GM12878 (cell line): Measurements from ENCODE around the gene SLC26A11. TPM values are rescaled to one million over a fixed set of nuclear protein-coding genes. Genes with fewer than 3 reads are reported as not detected.
A peak's percentile ranks its signal among the peaks of the same experiment; 100 is the strongest.

Experiments
- ATAC-seq: fragments of 200-7000 bp; cut with Tn5 transposase; 3 replicates; pipeline ENCODE4 v1.9.1; 2020; ENCODE audit warnings: mild to moderate bottlenecking, moderate library complexity
- BruUV-seq: library from RNA; stranded (reverse); fragments of 400-500 nt; replicated peaks from 2 replicates; lab custom pipeline; 2021; lab: Mats Ljungman, UMichigan
- CTCF ChIA-PET: fragments of 300-600 bp; sonication (Branson Sonifier 250); formaldehyde crosslinking; extraction: SDS; loops from one replicate; lab custom pipeline; 2021; ENCODE audit warnings: inconsistent platforms; lab: Yijun Ruan, JAX
- POLR2A ChIA-PET: fragments of 350-600 bp; formaldehyde crosslinking; extraction: SDS; loops from one replicate; lab custom pipeline; 2021; ENCODE audit warnings: inconsistent platforms; lab: Charles Lee
- RAD21 ChIA-PET: fragments of 300-600 bp; sonication (Branson Sonifier 250); formaldehyde crosslinking; loops from one replicate; lab custom pipeline; 2023; ENCODE audit warnings: antibody characterized with exemption; ENCODE audit not compliant: unreplicated experiment; lab: Charles Lee
- SMC1A ChIA-PET: fragments of 300-600 bp; sonication (Branson Sonifier 250); formaldehyde crosslinking; loops from one replicate; lab custom pipeline; 2023; ENCODE audit not compliant: unreplicated experiment, uncharacterized antibody; lab: Charles Lee
- DNase-seq: peaks from one replicate; pipeline ENCODE4 v3.0.0-alpha.2; 2011; ENCODE audit warnings: low read depth, low spot score
- FAIRE-seq: peaks from 3 replicates; lab custom pipeline; 2011; peaks lifted over from hg19 to GRCh38; lab: Jason Lieb, UNC
- H2AFZ ChIP-seq: 2 replicates; pipeline ENCODE4 v1.6.0; 2011; ENCODE audit warnings: low read depth, low read length, control low read depth; ENCODE audit not compliant: control insufficient read depth
- H3K27ac ChIP-seq: 2 replicates; pipeline ENCODE4 v1.5.1; 2011; ENCODE audit warnings: control low read depth; ENCODE audit not compliant: control insufficient read depth, insufficient read depth
- H3K27me3 ChIP-seq, 2 experiments: replicated peaks in 1 of 2; 2 replicates each; pipeline versions ENCODE4 v1.6.0 to v1.6.1; 2011; ENCODE audit warnings: low read length in 1 of 2; ENCODE audit not compliant: control insufficient read depth in 2 of 2, insufficient read depth in 2 of 2
- H3K36me3 ChIP-seq, 2 experiments: 2 replicates each; pipeline ENCODE4 v1.5.1; 2011; ENCODE audit warnings: low read length in 1 of 2; ENCODE audit not compliant: control insufficient read depth in 2 of 2, insufficient read depth in 2 of 2
- H3K4me1 ChIP-seq: 2 replicates; pipeline ENCODE4 v1.6.1; 2011; ENCODE audit warnings: mild to moderate bottlenecking, low read length, moderate library complexity, mixed read lengths; ENCODE audit not compliant: control insufficient read depth, insufficient read depth
- H3K4me2 ChIP-seq: 2 replicates; pipeline ENCODE4 v1.6.0; 2011; ENCODE audit warnings: control low read depth; ENCODE audit not compliant: control insufficient read depth, insufficient read depth
- H3K4me3 ChIP-seq: fragments of 200-600 bp; sonication (generic); 2 replicates; pipeline ENCODE4 v1.5.1; 2016
- H3K79me2 ChIP-seq: 2 replicates; pipeline ENCODE4 v1.6.0; 2011; ENCODE audit warnings: low read length; ENCODE audit not compliant: control insufficient read depth, insufficient read depth
- H3K9ac ChIP-seq: 2 replicates; pipeline ENCODE4 v1.8.0; 2011; ENCODE audit warnings: low read length, control low read depth, mixed read lengths; ENCODE audit not compliant: control insufficient read depth, insufficient read depth
- H3K9me3 ChIP-seq: replicated peaks from 3 replicates; pipeline ENCODE4 v1.5.1; 2011; ENCODE audit warnings: mild to moderate bottlenecking, low read length; ENCODE audit not compliant: control insufficient read depth, insufficient read depth
- H4K20me1 ChIP-seq: 2 replicates; pipeline ENCODE4 v1.6.0; 2011; ENCODE audit not compliant: control insufficient read depth, insufficient read depth
- ATF3 ChIP-seq: IDR thresholded peaks from 2 replicates; pipeline ENCODE4 v1.6.1; 2011; ENCODE audit warnings: low read depth, mild to moderate bottlenecking, low read length, moderate library complexity, borderline replicate concordance; ENCODE audit errors: extremely low read depth
- ATF7 ChIP-seq: fragments of 450-650 bp; IDR thresholded peaks from 2 replicates; pipeline ENCODE4 v1.6.1; 2016; ENCODE audit warnings: low read depth, mild to moderate bottlenecking
- CBX3 ChIP-seq: fragments of 200-600 bp; sonication (generic); IDR thresholded peaks from 2 replicates; pipeline ENCODE4 v1.6.1; 2016; ENCODE audit warnings: low read depth, borderline replicate concordance
- CEBPB ChIP-seq, 2 experiments: fragments of 150-350 bp in 1 of 2; IDR thresholded peaks; 2 replicates each; pipeline ENCODE4 v1.6.1; 2012 to 2014; ENCODE audit warnings: low read depth in 2 of 2, low read length in 2 of 2, borderline replicate concordance in 1 of 2, inconsistent platforms in 1 of 2
- E2F4 ChIP-seq: IDR thresholded peaks from 2 replicates; pipeline ENCODE4 v1.6.1; 2012; ENCODE audit warnings: low read depth, low read length, improper control_type of control experiment
- KAT2A ChIP-seq: conservative IDR thresholded peaks from 2 replicates; pipeline ENCODE4 v1.6.1; 2011; ENCODE audit warnings: low read depth, low read length; ENCODE audit not compliant: control insufficient read depth
- MYB ChIP-seq: fragments of 150-350 bp; IDR thresholded peaks from 2 replicates; pipeline ENCODE4 v1.6.1; 2014; ENCODE audit warnings: mild to moderate bottlenecking, low read depth, low read length, borderline replicate concordance
- RELB ChIP-seq: fragments of 450-650 bp; IDR thresholded peaks from 2 replicates; pipeline ENCODE4 v1.6.1; 2017; ENCODE audit warnings: low read depth, mild to moderate bottlenecking, moderate library complexity
- REST ChIP-seq: IDR thresholded peaks from 2 replicates; pipeline ENCODE4 v1.6.1; 2012; ENCODE audit warnings: mild to moderate bottlenecking, low read depth, low read length
- SMAD1 ChIP-seq: fragments of 450-650 bp; IDR thresholded peaks from 2 replicates; pipeline ENCODE4 v1.6.1; 2018; ENCODE audit warnings: mild to moderate bottlenecking, low read depth; ENCODE audit not compliant: partially characterized antibody
- SREBF2 ChIP-seq: IDR thresholded peaks from 2 replicates; pipeline ENCODE4 v1.6.1; 2012; ENCODE audit warnings: mild to moderate bottlenecking, low read length
- STAT3 ChIP-seq: IDR thresholded peaks from 2 replicates; pipeline ENCODE4 v1.6.1; 2011; ENCODE audit warnings: low read depth, low read length, improper control_type of control experiment
- ZBED1 ChIP-seq: IDR thresholded peaks from 2 replicates; pipeline ENCODE4 v1.6.1; 2016; ENCODE audit warnings: borderline replicate concordance
- WGBS: methylation state at CpG from one replicate; pipeline ENCODE4 v1.1.6; 2016; ENCODE audit warnings: low lambda C conversion rate; ENCODE audit not compliant: insufficient replicate concordance, insufficient coverage; ENCODE audit errors: missing lambda C conversion rate; 5-methylcytosine and 5-hydroxymethylcytosine counted together
- in situ Hi-C: fragments of 300-500 bp; cut with MboI; formaldehyde crosslinking; loops from 9 replicates; pipeline ENCODE4 v1.14.3; 2018; ENCODE audit warnings: mixed read lengths
- intact Hi-C: fragments of 100-400 bp; cut with micrococcal nuclease; formaldehyde crosslinking; loops from one replicate; pipeline ENCODE4 v1.14.2; 2022; ENCODE audit not compliant: unreplicated experiment
- polyA plus RNA-seq, 11 experiments: library from polyadenylated mRNA; depleted of rRNA in 4 of 11; unstranded in 6 of 11; stranded (reverse) in 5 of 11; fragments of >200 nt; fragmentation: Nextera tagmentation in 4 of 11; fragmentation: Illumina TruSeq in 1 of 11; extraction: Ambion mirVana in 4 of 11; extraction: Trizol in 1 of 11; gene quantifications; 1 replicate in 1 of 11; 2 replicates in 10 of 11; pipeline versions ENCODE4 v1.2.1 to v1.2.3, GENCODE V29; 2011 to 2016; ENCODE audit warnings: inconsistent platforms in 2 of 11, missing spikeins in 2 of 11, low read depth in 1 of 11
- total RNA-seq, 4 experiments: library from RNA; depleted of rRNA in 3 of 4; stranded (reverse); fragments of >200 nt in 3 of 4; fragmentation: Illumina TruSeq in 1 of 4; extraction: Trizol in 1 of 4; gene quantifications; 2 replicates each; pipeline versions ENCODE4 v1.2.1 to v1.2.3, GENCODE V29; 2013 to 2021

The SLC26A11 gene
- total and polyA plus RNA-seq, 10 of the 15 experiments (the other 5 are each of a cell fraction or from before 2014, with no cell fraction given) = 0.05 to 4.1 (median 1.2) TPM; not detected in 1

GRCh38 chr17:80256034-80256350, 35.8 kb downstream of the SLC26A11 start (continued):
- TF ChIP-seq RELB (no peak), CBX3 (no peak), SMAD1 (no peak)
- TF ChIP-seq, all 136 proteins: peak for 0

GRCh38 chr17:80257716-80258213, 37.5 kb downstream of the SLC26A11 start:
- Histone ChIP-seq H3K4me3 (no peak overlapping the region), H3K4me2 (0 out of 2 replicates have a peak overlapping the region, but pooled peaks have one; percentile 3), H3K4me1 (peaks cover 56% of the 10 kb centered on the region), H3K9me3 (no peaks in the 10 kb centered on the region), H3K79me2 (peaks cover 14% of the 10 kb centered on the region), H3K27me3 (no peaks in the 10 kb centered on the region), H3K36me3 (no peaks in the 10 kb centered on the region), H3K9ac (no peak overlapping the region; the same call in 1 of the 2 replicates), H4K20me1 (no peaks in the 10 kb centered on the region), H3K27ac (peak overlapping the region; percentile 69), H2AFZ (no peak overlapping the region; the same call in 1 of the 2 replicates)
- in situ Hi-C loops (no loop called here), intact Hi-C loops (no loop called here)
- CTCF ChIA-PET = interaction anchor here (0.6 kb wide), 1 partner anchor 352 kb away, joined by 3 read pairs; no protein-coding TSS in a partner anchor
- SMC1A ChIA-PET = interaction anchor here (1.0 to 1.8 kb wide), 2 partner anchors 13 to 61 kb away, joined by 3 to 6 read pairs; no protein-coding TSS in a partner anchor
- TF ChIP-seq STAT3 = no peak
- TF ChIP-seq ATF7 = no peak
- TF ChIP-seq MYB = no peak
- TF ChIP-seq ATF3 = no peak
- no peak for TF ChIP-seq E2F4
- TF ChIP-seq SREBF2 = no peak
- TF ChIP-seq CEBPB (IDR thresholded peaks at IDR 0.05; ENCODE audit: borderline replicate concordance in 1 of 2, low read depth in 2 of 2, low read length in 2 of 2) = no peak
- TF ChIP-seq ZBED1 = no peak
- no peak for TF ChIP-seq KAT2A
- no peak for TF ChIP-seq REST
- FAIRE-seq (no peak), DNase-seq (no peak), ATAC-seq (no peak)
- WGBS = 69% methylated on average over 14 of the region's 14 CpGs
- RAD21 ChIA-PET = no interaction called here
- POLR2A ChIA-PET = interaction anchor here (1.7 kb wide), 1 partner anchor 39 kb away, joined by 5 read pairs; no protein-coding TSS in a partner anchor
- no TSS peak for BruUV-seq
